Neural progenitor cell (in vitro differentiated cells): ENCODE data around the gene WFDC11. TPM values are rescaled to one million over a fixed set of nuclear protein-coding genes. Genes with fewer than 3 reads are reported as not detected.
"Not testable (repeated sequence)": the region's sequence is repeated elsewhere in the genome, so short reads cannot be mapped to it uniquely, and the experiment has no call there.

Experiments used
- DNase-seq: peaks from one replicate; pipeline ENCODE4 v3.0.0-alpha.2; 2016; ENCODE audit warnings: low spot score
- H2AFZ ChIP-seq: fragments of 200-600 bp; sonication (generic); replicated peaks from 2 replicates; pipeline ENCODE4 v1.6.1; 2016; ENCODE audit warnings: antibody characterized with exemption
- H3F3A ChIP-seq: fragments of 200-600 bp; sonication (generic); 2 replicates; pipeline ENCODE4 v1.6.1; 2016; ENCODE audit warnings: antibody characterized with exemption, low read depth
- H3K27ac ChIP-seq: fragments of 200-600 bp; sonication (generic); 2 replicates; pipeline ENCODE4 v1.5.1; 2016; ENCODE audit warnings: mild to moderate bottlenecking
- H3K27me3 ChIP-seq: fragments of 200-600 bp; sonication (generic); 2 replicates; pipeline ENCODE4 v1.6.1; 2016; ENCODE audit warnings: mild to moderate bottlenecking, moderate library complexity
- H3K36me3 ChIP-seq: fragments of 200-600 bp; sonication (generic); 2 replicates; pipeline ENCODE4 v1.5.1; 2016
- H3K4me1 ChIP-seq: fragments of 200-600 bp; sonication (generic); 2 replicates; pipeline ENCODE4 v1.6.1; 2016; ENCODE audit warnings: mixed run types
- H3K4me2 ChIP-seq: fragments of 200-600 bp; sonication (generic); 2 replicates; pipeline ENCODE4 v1.6.1; 2016
- H3K4me3 ChIP-seq: fragments of 200-600 bp; sonication (generic); 2 replicates; pipeline ENCODE4 v1.5.1; 2016
- H3K79me2 ChIP-seq: fragments of 200-600 bp; sonication (generic); 2 replicates; pipeline ENCODE4 v1.6.1; 2016; ENCODE audit warnings: low read depth
- H3K9ac ChIP-seq: fragments of 200-600 bp; sonication (generic); 2 replicates; pipeline ENCODE4 v1.6.1; 2016
- H3K9me3 ChIP-seq: fragments of 200-600 bp; sonication (generic); 2 replicates; pipeline ENCODE4 v1.5.1; 2016; ENCODE audit warnings: low read depth
- H4K20me1 ChIP-seq: fragments of 200-600 bp; sonication (generic); 2 replicates; pipeline ENCODE4 v1.6.1; 2016; ENCODE audit warnings: low read depth
- H3K27ac Mint-ChIP-seq: 3 replicates; pipeline ENCODE4 v1.8.0; 2021; ENCODE audit warnings: mixed read lengths
- H3K27me3 Mint-ChIP-seq: 2 replicates; pipeline ENCODE4 v1.8.0; 2022; ENCODE audit warnings: low read depth, mild to moderate bottlenecking, inconsistent platforms, moderate library complexity, mixed read lengths; ENCODE audit not compliant: insufficient read depth
- H3K36me3 Mint-ChIP-seq: 3 replicates; pipeline ENCODE4 v1.8.0; 2021; ENCODE audit warnings: mixed read lengths
- H3K4me1 Mint-ChIP-seq: 3 replicates; pipeline ENCODE4 v1.8.0; 2021; ENCODE audit warnings: mixed read lengths
- H3K4me3 Mint-ChIP-seq: 3 replicates; pipeline ENCODE4 v1.8.0; 2021; ENCODE audit warnings: mild to moderate bottlenecking, moderate library complexity, mixed read lengths
- H3K9me3 Mint-ChIP-seq: 3 replicates; pipeline ENCODE4 v1.8.0; 2020; ENCODE audit warnings: mixed read lengths
- CTCF ChIP-seq: fragments of 200-600 bp; sonication (generic); IDR thresholded peaks from 2 replicates; pipeline ENCODE4 v1.5.1; 2017; ENCODE audit warnings: antibody characterized with exemption, mild to moderate bottlenecking
- EZH2 ChIP-seq: fragments of 200-600 bp; sonication (generic); IDR thresholded peaks from 2 replicates; pipeline ENCODE4 v1.6.1; 2017; ENCODE audit warnings: antibody characterized with exemption, mild to moderate bottlenecking, moderate library complexity
- EZH2phosphoT487 ChIP-seq: fragments of 200-600 bp; sonication (generic); IDR thresholded peaks from 2 replicates; pipeline ENCODE4 v1.6.1; 2017; ENCODE audit warnings: antibody characterized with exemption
- total RNA-seq: library from RNA; depleted of rRNA; stranded (reverse); fragments of >200 nt; gene quantifications from 2 replicates; pipeline ENCODE4 v1.2.3, GENCODE V29; 2015; ENCODE audit warnings: low replicate concordance

The WFDC11 gene
- total RNA-seq, 1 donor from 2014 or later: not detected

GRCh38 chr20:45685896-45686295, 15.9 kb upstream of the WFDC11 start:
- Mint-ChIP-seq H3K4me3 (no peak overlapping the region), H3K9me3 (peaks cover 5% of the 10 kb centered on the region), H3K27ac (no peak overlapping the region), H3K27me3 (peaks cover 3% of the 10 kb centered on the region), H3K4me1 (peaks cover 6% of the 10 kb centered on the region), H3K36me3 (no peaks in the 10 kb centered on the region)
- peaks cover 11% of the 10 kb centered on the region for H3K4me1 ChIP-seq
- H2AFZ ChIP-seq: no peak overlapping the region
- H4K20me1 ChIP-seq: no peaks in the 10 kb centered on the region
- H3F3A ChIP-seq: peaks cover 10% of the 10 kb centered on the region
- H3K9me3 ChIP-seq: no peaks in the 10 kb centered on the region
- no peaks in the 10 kb centered on the region for H3K36me3 ChIP-seq
- H3K27ac ChIP-seq: no peak overlapping the region
- TF ChIP-seq EZH2 (no peak), CTCF (peak; percentile 34)
- H3K9ac ChIP-seq: no peak overlapping the region
- H3K4me3 ChIP-seq: no peak overlapping the region
- no peaks in the 10 kb centered on the region for H3K27me3 ChIP-seq
- H3K4me2 ChIP-seq: no peak overlapping the region
- DNase-seq: peak; percentile 44
- no peaks in the 10 kb centered on the region for H3K79me2 ChIP-seq

GRCh38 chr20:45679650-45680049, 9.6 kb upstream of the WFDC11 start:
- H3K9me3 Mint-ChIP-seq: peaks cover 16% of the 10 kb centered on the region
- Histone ChIP-seq H3K4me1 (peaks cover 11% of the 10 kb centered on the region), H3K27me3 (no peaks in the 10 kb centered on the region), H3K36me3 (no peaks in the 10 kb centered on the region), H2AFZ (no peak overlapping the region), H4K20me1 (no peaks in the 10 kb centered on the region), H3K9me3 (peaks cover 10% of the 10 kb centered on the region), H3K79me2 (no peaks in the 10 kb centered on the region), H3K4me2 (no peak overlapping the region), H3K27ac (no peak overlapping the region), H3K9ac (no peak overlapping the region), H3K4me3 (no peak overlapping the region), H3F3A (peaks cover 10% of the 10 kb centered on the region)
- H3K4me3 Mint-ChIP-seq: no peak overlapping the region
- TF ChIP-seq CTCF (no peak), EZH2 (no peak), EZH2phosphoT487 (no peak)
- H3K27me3 Mint-ChIP-seq: peaks cover 3% of the 10 kb centered on the region
- H3K4me1 Mint-ChIP-seq: peaks cover 6% of the 10 kb centered on the region
- no peak for DNase-seq
- H3K36me3 Mint-ChIP-seq: no peaks in the 10 kb centered on the region
- no peak overlapping the region for H3K27ac Mint-ChIP-seq

GRCh38 chr20:45672765-45673164, 2.7 kb upstream of the WFDC11 start:
- Histone ChIP-seq H3F3A (no peaks in the 10 kb centered on the region), H3K9me3 (peaks cover 4% of the 10 kb centered on the region), H3K4me2 (no peak overlapping the region), H3K9ac (no peak overlapping the region), H3K36me3 (no peaks in the 10 kb centered on the region), H2AFZ (no peak overlapping the region), H3K4me1 (no peaks in the 10 kb centered on the region), H3K79me2 (no peaks in the 10 kb centered on the region), H3K4me3 (no peak overlapping the region), H3K27me3 (no peaks in the 10 kb centered on the region), H4K20me1 (no peaks in the 10 kb centered on the region), H3K27ac (no peak overlapping the region)
- no peak for DNase-seq
- H3K4me3 Mint-ChIP-seq: no peak overlapping the region
- peaks cover 11% of the 10 kb centered on the region for H3K9me3 Mint-ChIP-seq
- H3K36me3 Mint-ChIP-seq: no peaks in the 10 kb centered on the region
- no peaks in the 10 kb centered on the region for H3K4me1 Mint-ChIP-seq
- H3K27me3 Mint-ChIP-seq: no peaks in the 10 kb centered on the region
- no peak for TF ChIP-seq EZH2phosphoT487
- no peak for TF ChIP-seq CTCF
- TF ChIP-seq EZH2: no peak
- no peak overlapping the region for H3K27ac Mint-ChIP-seq

GRCh38 chr20:45657038-45657437, 13.0 kb downstream of the WFDC11 start:
- not testable (repeated sequence) for H3K4me1 ChIP-seq, H3K9me3 ChIP-seq, H3K9ac ChIP-seq, H3K36me3 Mint-ChIP-seq, H3F3A ChIP-seq, H4K20me1 ChIP-seq, H3K36me3 ChIP-seq, H3K4me3 Mint-ChIP-seq, H3K4me1 Mint-ChIP-seq, H3K27me3 Mint-ChIP-seq, H3K4me3 ChIP-seq, H2AFZ ChIP-seq, H3K27ac ChIP-seq, DNase-seq, H3K27me3 ChIP-seq, H3K27ac Mint-ChIP-seq, H3K9me3 Mint-ChIP-seq, H3K79me2 ChIP-seq, H3K4me2 ChIP-seq

- not testable (repeated sequence) for H3K27me3 ChIP-seq, H3K27ac ChIP-seq, H3K4me3 ChIP-seq, DNase-seq, H3K79me2 ChIP-seq, H4K20me1 ChIP-seq, H3K36me3 Mint-ChIP-seq, H3K36me3 ChIP-seq, H3K4me3 Mint-ChIP-seq, H3K27me3 Mint-ChIP-seq, H3K4me1 ChIP-seq, H2AFZ ChIP-seq, H3K4me1 Mint-ChIP-seq, H3K4me2 ChIP-seq, H3K9me3 ChIP-seq, H3K27ac Mint-ChIP-seq, H3K9ac ChIP-seq, H3F3A ChIP-seq
- H3K9me3 Mint-ChIP-seq: peaks cover 13% of the 10 kb centered on the region
Observed at GRCh38 chr20:45651726-45652125, 18.3 kb downstream of the WFDC11 start.
